ENCODE measurements around the gene ATOSA. TPM values are rescaled to one million over a fixed set of nuclear protein-coding genes. Genes with fewer than 3 reads are reported as not detected.

ATOSA gene
- total and polyA plus RNA-seq, 2 experiments from 2014 or later, result 6.8 to 26.0 TPM

DNA sequence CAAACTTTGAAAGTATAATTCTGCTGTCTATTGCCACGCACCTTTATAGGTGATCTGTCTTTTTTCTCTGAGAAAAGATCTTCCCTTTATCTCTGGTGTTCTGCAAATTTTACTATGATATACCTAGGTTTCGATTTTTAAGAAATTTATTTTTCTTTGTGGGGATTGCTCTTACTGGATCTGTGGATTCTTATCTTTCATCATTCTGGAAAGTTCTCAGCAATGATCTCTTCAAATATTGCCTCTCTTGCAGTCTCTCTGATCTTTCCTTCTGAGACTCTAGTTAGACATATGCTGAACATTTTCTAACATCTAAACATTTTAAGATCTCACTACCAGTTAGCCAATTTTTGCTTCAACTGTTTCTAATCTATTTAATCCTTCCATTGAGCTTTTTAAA lies 47.0 kb upstream of the ATOSA start:
- Histone ChIP-seq H3K4me2 (no peak overlapping the region), H2AFZ (no peak overlapping the region), H3K9me2 (replicated peaks; ENCODE audit: insufficient read depth) (no peaks in the 10 kb centered on the region), H3K36me3 (replicated peaks; ENCODE audit: insufficient read depth, low read depth) (no peaks in the 10 kb centered on the region), H3K27me3 (no peaks in the 10 kb centered on the region), H3K27ac (no peak overlapping the region), H3K4me1 (ENCODE audit: insufficient read depth) (no peaks in the 10 kb centered on the region), H3K79me2 (no peaks in the 10 kb centered on the region), H3K9me3 (ENCODE audit: low read depth) (no peaks in the 10 kb centered on the region), H4K20me1 (ENCODE audit: insufficient read depth, poor library complexity, severe bottlenecking) (no peaks in the 10 kb centered on the region), H3K4me3 (no peak overlapping the region)
- TF ChIP-seq EZH2 (IDR thresholded peaks at IDR 0.05; ENCODE audit: borderline replicate concordance), result no peak
- TF ChIP-seq EZH2phosphoT487 (IDR thresholded peaks at IDR 0.05; ENCODE audit: low read depth, severe bottlenecking, unreplicated experiment), result no peak
- no peak for TF ChIP-seq CTCF (IDR thresholded peaks at IDR 0.05; ENCODE audit: poor library complexity)
- no peak for DNase-seq (ENCODE audit: low spot score)
- 94% methylated on average over 2 of the region's 2 CpGs for WGBS (ENCODE audit: low lambda C conversion rate, missing lambda C conversion rate)

GRCh38 chr15:52718551-52718950 lies 39.4 kb upstream of the ATOSA start:
- Histone ChIP-seq H3K9me2 (replicated peaks; ENCODE audit: insufficient read depth) (no peaks in the 10 kb centered on the region), H3K27me3 (no peaks in the 10 kb centered on the region), H3K4me2 (no peak overlapping the region), H3K9me3 (ENCODE audit: low read depth) (no peaks in the 10 kb centered on the region), H3K36me3 (replicated peaks; ENCODE audit: insufficient read depth, low read depth) (no peaks in the 10 kb centered on the region), H3K4me3 (no peak overlapping the region), H3K4me1 (ENCODE audit: insufficient read depth) (peaks cover 8% of the 10 kb centered on the region), H3K27ac (no peak overlapping the region), H3K79me2 (no peaks in the 10 kb centered on the region), H4K20me1 (ENCODE audit: insufficient read depth, poor library complexity, severe bottlenecking) (no peaks in the 10 kb centered on the region), H2AFZ (no peak overlapping the region)
- no peak for TF ChIP-seq EZH2phosphoT487 (IDR thresholded peaks at IDR 0.05; ENCODE audit: low read depth, severe bottlenecking, unreplicated experiment)
- TF ChIP-seq CTCF (IDR thresholded peaks at IDR 0.05; ENCODE audit: poor library complexity), result no peak
- no peak for TF ChIP-seq EZH2 (IDR thresholded peaks at IDR 0.05; ENCODE audit: borderline replicate concordance)
- 61% methylated on average over 2 of the region's 2 CpGs for WGBS (ENCODE audit: low lambda C conversion rate, missing lambda C conversion rate)
- DNase-seq (ENCODE audit: low spot score), result no peak

GRCh38 chr15:52717924-52718323 lies 38.7 kb upstream of the ATOSA start:
- Histone ChIP-seq H2AFZ (no peak overlapping the region), H4K20me1 (ENCODE audit: insufficient read depth, poor library complexity, severe bottlenecking) (no peaks in the 10 kb centered on the region), H3K4me2 (no peak overlapping the region), H3K9me3 (ENCODE audit: low read depth) (no peaks in the 10 kb centered on the region), H3K27ac (no peak overlapping the region), H3K79me2 (no peaks in the 10 kb centered on the region), H3K9me2 (replicated peaks; ENCODE audit: insufficient read depth) (no peaks in the 10 kb centered on the region), H3K4me3 (no peak overlapping the region), H3K4me1 (ENCODE audit: insufficient read depth) (peaks cover 8% of the 10 kb centered on the region), H3K27me3 (no peaks in the 10 kb centered on the region), H3K36me3 (replicated peaks; ENCODE audit: insufficient read depth, low read depth) (no peaks in the 10 kb centered on the region)
- TF ChIP-seq CTCF (IDR thresholded peaks at IDR 0.05; ENCODE audit: poor library complexity) (no peak), EZH2 (IDR thresholded peaks at IDR 0.05; ENCODE audit: borderline replicate concordance) (no peak), EZH2phosphoT487 (IDR thresholded peaks at IDR 0.05; ENCODE audit: low read depth, severe bottlenecking, unreplicated experiment) (no peak)
- 84% methylated on average over 6 of the region's 6 CpGs for WGBS (ENCODE audit: low lambda C conversion rate, missing lambda C conversion rate)
- DNase-seq (ENCODE audit: low spot score), result no peak

GRCh38 chr15:52717481-52717880 lies 38.3 kb upstream of the ATOSA start:
- Histone ChIP-seq H3K36me3 (replicated peaks; ENCODE audit: insufficient read depth, low read depth) (no peaks in the 10 kb centered on the region), H3K27ac (no peak overlapping the region), H4K20me1 (ENCODE audit: insufficient read depth, poor library complexity, severe bottlenecking) (no peaks in the 10 kb centered on the region), H3K27me3 (no peaks in the 10 kb centered on the region), H3K4me1 (ENCODE audit: insufficient read depth) (peaks cover 8% of the 10 kb centered on the region), H2AFZ (no peak overlapping the region), H3K9me3 (ENCODE audit: low read depth) (no peaks in the 10 kb centered on the region), H3K79me2 (no peaks in the 10 kb centered on the region), H3K4me3 (no peak overlapping the region), H3K4me2 (no peak overlapping the region), H3K9me2 (replicated peaks; ENCODE audit: insufficient read depth) (no peaks in the 10 kb centered on the region)
- WGBS (ENCODE audit: low lambda C conversion rate, missing lambda C conversion rate), result 90% methylated on average over 6 of the region's 6 CpGs
- DNase-seq (ENCODE audit: low spot score), result no peak
- no peak for TF ChIP-seq EZH2 (IDR thresholded peaks at IDR 0.05; ENCODE audit: borderline replicate concordance)
- TF ChIP-seq CTCF (IDR thresholded peaks at IDR 0.05; ENCODE audit: poor library complexity), result no peak
